ENCODE data around the gene SKI. TPM values are rescaled to one million over a fixed set of nuclear protein-coding genes. Genes with fewer than 3 reads are reported as not detected.

SKI gene
- total and polyA plus RNA-seq, 9 of the 15 experiments (the other 6 are each of a cell fraction or from before 2014, with no cell fraction given), result 0.10 to 60.5 (median 4.6) TPM

DNA sequence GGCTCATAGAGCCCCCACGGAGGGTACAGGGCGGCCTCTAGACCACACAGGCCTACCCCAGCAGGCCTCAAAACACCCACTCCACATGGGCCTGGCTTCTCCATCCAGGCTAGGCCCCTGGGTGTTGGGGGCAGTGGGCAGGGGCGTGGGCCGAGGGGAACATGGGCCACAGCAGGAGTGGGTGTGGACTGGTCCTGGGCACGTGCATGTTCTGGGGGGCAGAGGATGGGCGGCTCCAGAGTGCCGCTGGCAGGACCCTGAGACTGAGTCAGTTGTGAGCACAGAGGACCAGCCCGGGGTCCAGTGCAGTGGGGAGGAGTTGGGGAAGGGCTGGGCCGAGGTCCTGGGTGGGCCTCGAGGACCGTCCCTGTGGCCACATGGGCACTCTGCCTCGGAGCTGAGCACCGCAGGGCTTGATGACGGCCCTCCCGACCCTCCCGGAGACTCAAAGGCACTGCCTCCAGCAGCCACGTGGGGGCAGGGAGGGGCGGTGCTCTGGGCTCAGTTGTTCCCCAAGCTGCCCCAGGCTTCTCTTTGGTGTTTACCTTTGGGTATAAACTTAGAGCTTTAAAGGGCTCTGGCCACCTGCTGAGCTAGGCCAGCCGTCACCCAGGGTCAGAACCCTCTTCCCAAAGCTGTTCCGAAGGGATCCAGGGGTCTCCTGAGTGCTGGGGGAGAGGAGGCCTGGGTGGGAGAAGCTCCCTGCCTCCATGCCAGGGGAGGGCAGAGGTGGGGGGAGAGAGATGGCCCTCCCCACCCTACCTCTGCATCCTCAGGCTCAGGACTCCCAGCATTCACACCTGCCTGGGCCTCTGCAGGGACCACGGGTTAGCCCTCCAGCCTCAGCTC is 83.3 kb downstream of the SKI start (continued):
- TF ChIP-seq, protein P1, sequence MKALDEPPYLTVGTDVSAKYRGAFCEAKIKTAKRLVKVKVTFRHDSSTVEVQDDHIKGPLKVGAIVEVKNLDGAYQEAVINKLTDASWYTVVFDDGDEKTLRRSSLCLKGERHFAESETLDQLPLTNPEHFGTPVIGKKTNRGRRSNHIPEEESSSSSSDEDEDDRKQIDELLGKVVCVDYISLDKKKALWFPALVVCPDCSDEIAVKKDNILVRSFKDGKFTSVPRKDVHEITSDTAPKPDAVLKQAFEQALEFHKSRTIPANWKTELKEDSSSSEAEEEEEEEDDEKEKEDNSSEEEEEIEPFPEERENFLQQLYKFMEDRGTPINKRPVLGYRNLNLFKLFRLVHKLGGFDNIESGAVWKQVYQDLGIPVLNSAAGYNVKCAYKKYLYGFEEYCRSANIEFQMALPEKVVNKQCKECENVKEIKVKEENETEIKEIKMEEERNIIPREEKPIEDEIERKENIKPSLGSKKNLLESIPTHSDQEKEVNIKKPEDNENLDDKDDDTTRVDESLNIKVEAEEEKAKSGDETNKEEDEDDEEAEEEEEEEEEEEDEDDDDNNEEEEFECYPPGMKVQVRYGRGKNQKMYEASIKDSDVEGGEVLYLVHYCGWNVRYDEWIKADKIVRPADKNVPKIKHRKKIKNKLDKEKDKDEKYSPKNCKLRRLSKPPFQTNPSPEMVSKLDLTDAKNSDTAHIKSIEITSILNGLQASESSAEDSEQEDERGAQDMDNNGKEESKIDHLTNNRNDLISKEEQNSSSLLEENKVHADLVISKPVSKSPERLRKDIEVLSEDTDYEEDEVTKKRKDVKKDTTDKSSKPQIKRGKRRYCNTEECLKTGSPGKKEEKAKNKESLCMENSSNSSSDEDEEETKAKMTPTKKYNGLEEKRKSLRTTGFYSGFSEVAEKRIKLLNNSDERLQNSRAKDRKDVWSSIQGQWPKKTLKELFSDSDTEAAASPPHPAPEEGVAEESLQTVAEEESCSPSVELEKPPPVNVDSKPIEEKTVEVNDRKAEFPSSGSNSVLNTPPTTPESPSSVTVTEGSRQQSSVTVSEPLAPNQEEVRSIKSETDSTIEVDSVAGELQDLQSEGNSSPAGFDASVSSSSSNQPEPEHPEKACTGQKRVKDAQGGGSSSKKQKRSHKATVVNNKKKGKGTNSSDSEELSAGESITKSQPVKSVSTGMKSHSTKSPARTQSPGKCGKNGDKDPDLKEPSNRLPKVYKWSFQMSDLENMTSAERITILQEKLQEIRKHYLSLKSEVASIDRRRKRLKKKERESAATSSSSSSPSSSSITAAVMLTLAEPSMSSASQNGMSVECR (CRISPR knock-in tag; IDR thresholded peaks at IDR 0.05), result no peak
- no peak for TF ChIP-seq LCOR (CRISPR knock-in tag; IDR thresholded peaks at IDR 0.05)
- no peak for TF ChIP-seq SNIP1 (IDR thresholded peaks at IDR 0.05; ENCODE audit: low read depth)
- TF ChIP-seq ZNF12 (CRISPR knock-in tag; IDR thresholded peaks at IDR 0.05), result no peak
- TF ChIP-seq, protein P2, sequence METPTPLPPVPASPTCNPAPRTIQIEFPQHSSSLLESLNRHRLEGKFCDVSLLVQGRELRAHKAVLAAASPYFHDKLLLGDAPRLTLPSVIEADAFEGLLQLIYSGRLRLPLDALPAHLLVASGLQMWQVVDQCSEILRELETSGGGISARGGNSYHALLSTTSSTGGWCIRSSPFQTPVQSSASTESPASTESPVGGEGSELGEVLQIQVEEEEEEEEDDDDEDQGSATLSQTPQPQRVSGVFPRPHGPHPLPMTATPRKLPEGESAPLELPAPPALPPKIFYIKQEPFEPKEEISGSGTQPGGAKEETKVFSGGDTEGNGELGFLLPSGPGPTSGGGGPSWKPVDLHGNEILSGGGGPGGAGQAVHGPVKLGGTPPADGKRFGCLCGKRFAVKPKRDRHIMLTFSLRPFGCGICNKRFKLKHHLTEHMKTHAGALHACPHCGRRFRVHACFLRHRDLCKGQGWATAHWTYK (CRISPR knock-in tag; IDR thresholded peaks at IDR 0.05), result no peak
- no peak for TF ChIP-seq BRD4 (IDR thresholded peaks at IDR 0.05)
- no peak for TF ChIP-seq NR3C1 (CRISPR knock-in tag; IDR thresholded peaks at IDR 0.05)
- no peak for TF ChIP-seq NCOA1 (IDR thresholded peaks at IDR 0.05; ENCODE audit: low read depth)
- TF ChIP-seq, protein P3, sequence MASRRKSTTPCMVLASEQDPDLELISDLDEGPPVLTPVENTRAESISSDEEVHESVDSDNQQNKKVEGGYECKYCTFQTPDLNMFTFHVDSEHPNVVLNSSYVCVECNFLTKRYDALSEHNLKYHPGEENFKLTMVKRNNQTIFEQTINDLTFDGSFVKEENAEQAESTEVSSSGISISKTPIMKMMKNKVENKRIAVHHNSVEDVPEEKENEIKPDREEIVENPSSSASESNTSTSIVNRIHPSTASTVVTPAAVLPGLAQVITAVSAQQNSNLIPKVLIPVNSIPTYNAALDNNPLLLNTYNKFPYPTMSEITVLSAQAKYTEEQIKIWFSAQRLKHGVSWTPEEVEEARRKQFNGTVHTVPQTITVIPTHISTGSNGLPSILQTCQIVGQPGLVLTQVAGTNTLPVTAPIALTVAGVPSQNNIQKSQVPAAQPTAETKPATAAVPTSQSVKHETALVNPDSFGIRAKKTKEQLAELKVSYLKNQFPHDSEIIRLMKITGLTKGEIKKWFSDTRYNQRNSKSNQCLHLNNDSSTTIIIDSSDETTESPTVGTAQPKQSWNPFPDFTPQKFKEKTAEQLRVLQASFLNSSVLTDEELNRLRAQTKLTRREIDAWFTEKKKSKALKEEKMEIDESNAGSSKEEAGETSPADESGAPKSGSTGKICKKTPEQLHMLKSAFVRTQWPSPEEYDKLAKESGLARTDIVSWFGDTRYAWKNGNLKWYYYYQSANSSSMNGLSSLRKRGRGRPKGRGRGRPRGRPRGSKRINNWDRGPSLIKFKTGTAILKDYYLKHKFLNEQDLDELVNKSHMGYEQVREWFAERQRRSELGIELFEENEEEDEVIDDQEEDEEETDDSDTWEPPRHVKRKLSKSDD (conservative IDR thresholded peaks at IDR 0.05; ENCODE audit: low read length), result no peak
- no peak for TF ChIP-seq ZC3H8 (IDR thresholded peaks at IDR 0.05)
- no peak for TF ChIP-seq SRSF1 (IDR thresholded peaks at IDR 0.05; ENCODE audit: low read depth, low read length)
- TF ChIP-seq, protein P4, sequence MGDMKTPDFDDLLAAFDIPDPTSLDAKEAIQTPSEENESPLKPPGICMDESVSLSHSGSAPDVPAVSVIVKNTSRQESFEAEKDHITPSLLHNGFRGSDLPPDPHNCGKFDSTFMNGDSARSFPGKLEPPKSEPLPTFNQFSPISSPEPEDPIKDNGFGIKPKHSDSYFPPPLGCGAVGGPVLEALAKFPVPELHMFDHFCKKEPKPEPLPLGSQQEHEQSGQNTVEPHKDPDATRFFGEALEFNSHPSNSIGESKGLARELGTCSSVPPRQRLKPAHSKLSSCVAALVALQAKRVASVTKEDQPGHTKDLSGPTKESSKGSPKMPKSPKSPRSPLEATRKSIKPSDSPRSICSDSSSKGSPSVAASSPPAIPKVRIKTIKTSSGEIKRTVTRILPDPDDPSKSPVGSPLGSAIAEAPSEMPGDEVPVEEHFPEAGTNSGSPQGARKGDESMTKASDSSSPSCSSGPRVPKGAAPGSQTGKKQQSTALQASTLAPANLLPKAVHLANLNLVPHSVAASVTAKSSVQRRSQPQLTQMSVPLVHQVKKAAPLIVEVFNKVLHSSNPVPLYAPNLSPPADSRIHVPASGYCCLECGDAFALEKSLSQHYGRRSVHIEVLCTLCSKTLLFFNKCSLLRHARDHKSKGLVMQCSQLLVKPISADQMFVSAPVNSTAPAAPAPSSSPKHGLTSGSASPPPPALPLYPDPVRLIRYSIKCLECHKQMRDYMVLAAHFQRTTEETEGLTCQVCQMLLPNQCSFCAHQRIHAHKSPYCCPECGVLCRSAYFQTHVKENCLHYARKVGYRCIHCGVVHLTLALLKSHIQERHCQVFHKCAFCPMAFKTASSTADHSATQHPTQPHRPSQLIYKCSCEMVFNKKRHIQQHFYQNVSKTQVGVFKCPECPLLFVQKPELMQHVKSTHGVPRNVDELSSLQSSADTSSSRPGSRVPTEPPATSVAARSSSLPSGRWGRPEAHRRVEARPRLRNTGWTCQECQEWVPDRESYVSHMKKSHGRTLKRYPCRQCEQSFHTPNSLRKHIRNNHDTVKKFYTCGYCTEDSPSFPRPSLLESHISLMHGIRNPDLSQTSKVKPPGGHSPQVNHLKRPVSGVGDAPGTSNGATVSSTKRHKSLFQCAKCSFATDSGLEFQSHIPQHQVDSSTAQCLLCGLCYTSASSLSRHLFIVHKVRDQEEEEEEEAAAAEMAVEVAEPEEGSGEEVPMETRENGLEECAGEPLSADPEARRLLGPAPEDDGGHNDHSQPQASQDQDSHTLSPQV (IDR thresholded peaks at IDR 0.05), result no peak
- no peak for TF ChIP-seq MBD2 (IDR thresholded peaks at IDR 0.05; ENCODE audit: borderline replicate concordance, low read depth)

All from K562 (cell line).